Activated T-helper 1 cell treated with anti-CD3 and anti-CD28 coated beads, Interleukin-12 subunit alpha, Interleukin-12 subunit beta, Interleukin-2, Interleukin-4 antibody, amounts not matched to agents 30 ng/mL and 10 ng/mL and 1 ng/mL, durations not matched to agents 14 hours and 24 hours and 36 hours (primary cell): Measurements from ENCODE around the gene ZNF581. TPM values are rescaled to one million over a fixed set of nuclear protein-coding genes. Genes with fewer than 3 reads are reported as not detected.

Experiments used
- DNase-seq: peaks from one replicate; pipeline ENCODE4 v3.0.0; 2021; ENCODE audit warnings: low spot score
- H3K27ac Mint-ChIP-seq: one replicate; pipeline ENCODE4 v1.8.0; 2021; ENCODE audit warnings: mild to moderate bottlenecking, mixed read lengths
- H3K27me3 Mint-ChIP-seq: one replicate; pipeline ENCODE4 v1.8.0; 2022; ENCODE audit warnings: mild to moderate bottlenecking, moderate library complexity, mixed read lengths; ENCODE audit not compliant: insufficient read depth
- H3K36me3 Mint-ChIP-seq: one replicate; pipeline ENCODE4 v1.8.0; 2021; ENCODE audit warnings: low read depth, mixed read lengths
- H3K4me1 Mint-ChIP-seq: one replicate; pipeline ENCODE4 v1.8.0; 2021; ENCODE audit warnings: low read depth, mixed read lengths
- H3K4me3 Mint-ChIP-seq: one replicate; pipeline ENCODE4 v1.8.0; 2021; ENCODE audit warnings: mild to moderate bottlenecking, moderate library complexity, mixed read lengths
- H3K9me3 Mint-ChIP-seq: one replicate; pipeline ENCODE4 v1.8.0; 2021; ENCODE audit warnings: mixed read lengths
- intact Hi-C: fragments of 100-400 bp; cut with micrococcal nuclease; formaldehyde crosslinking; loops from one replicate; pipeline ENCODE4 v1.15.1; 2024
- total RNA-seq: library from RNA; stranded (reverse); gene quantifications from 2 replicates; pipeline ENCODE4 v1.2.3, GENCODE V29; 2022

Gene ZNF581, protein sequence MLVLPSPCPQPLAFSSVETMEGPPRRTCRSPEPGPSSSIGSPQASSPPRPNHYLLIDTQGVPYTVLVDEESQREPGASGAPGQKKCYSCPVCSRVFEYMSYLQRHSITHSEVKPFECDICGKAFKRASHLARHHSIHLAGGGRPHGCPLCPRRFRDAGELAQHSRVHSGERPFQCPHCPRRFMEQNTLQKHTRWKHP
- total RNA-seq: 35.6 and 36.4 TPM in 2 replicates

GRCh38 chr19:55643003-55643886, at the start of gene ZNF581:
ZNF581 (plus strand) TSS chr19:55643649; CDS start chr19:55644572, 923 bp downstream.
- Mint-ChIP-seq H3K36me3 (peaks cover 33% of the 10 kb centered on the region), H3K4me1 (peaks cover 43% of the 10 kb centered on the region), H3K4me3 (peak within 1 kb of the TSS; percentile 100)

GRCh38 chr19:55594996-55595545, 48.4 kb upstream of the ZNF581 start:
- Mint-ChIP-seq H3K4me1 (peaks cover 7% of the 10 kb centered on the region), H3K27ac (no peak overlapping the region), H3K36me3 (peaks cover 35% of the 10 kb centered on the region), H3K4me3 (no peak overlapping the region), H3K9me3 (no peaks in the 10 kb centered on the region), H3K27me3 (no peaks in the 10 kb centered on the region)
- DNase-seq: no peak
- intact Hi-C loops: loop anchor here (5.0 kb wide), 1 partner anchor 1728 kb away; the partner anchor contains the start of gene MYADM

More at GRCh38 chr19:55643003-55643886, at the start of gene ZNF581:
- Mint-ChIP-seq H3K9me3 (no peaks in the 10 kb centered on the region), H3K27ac (peak within 1 kb of the TSS; percentile 99), H3K27me3 (no peaks in the 10 kb centered on the region)
- intact Hi-C loops: loop anchor here (1.0 to 10.0 kb wide), 9 partner anchors 8 to 1178 kb away; partner anchors contain the start of genes EPN1, KMT5C, LENG9 and PPP6R1
- peak; percentile 77 for DNase-seq

DNA sequence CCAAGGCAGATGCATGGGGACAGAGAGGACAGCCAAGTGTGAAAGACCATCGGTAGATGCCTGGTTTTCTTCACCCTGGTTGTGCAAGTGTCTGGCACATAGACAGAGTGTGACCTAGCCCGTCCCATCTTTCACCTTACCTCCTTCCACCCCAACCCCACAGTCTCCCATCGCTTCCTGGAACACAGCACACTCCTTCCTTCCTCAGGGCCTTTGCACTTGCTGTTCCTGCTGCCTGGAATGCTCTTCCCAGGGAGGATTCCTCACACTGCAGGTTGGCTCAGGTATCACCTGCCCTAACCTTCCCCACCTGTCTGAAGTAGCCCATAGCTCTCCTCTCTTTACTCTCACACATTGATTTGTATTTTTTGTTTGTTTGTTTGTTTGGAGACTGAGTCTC, 47.1 kb upstream of the ZNF581 start:
- Mint-ChIP-seq H3K36me3 (peaks cover 33% of the 10 kb centered on the region), H3K4me3 (no peak overlapping the region), H3K27me3 (no peaks in the 10 kb centered on the region), H3K4me1 (peaks cover 11% of the 10 kb centered on the region), H3K27ac (peak overlapping the region; percentile 38), H3K9me3 (no peaks in the 10 kb centered on the region)
- no peak for DNase-seq
- intact Hi-C loops: loop anchor here (5.0 kb wide), 1 partner anchor 1729 kb away; the partner anchor contains the start of gene MYADM

DNA sequence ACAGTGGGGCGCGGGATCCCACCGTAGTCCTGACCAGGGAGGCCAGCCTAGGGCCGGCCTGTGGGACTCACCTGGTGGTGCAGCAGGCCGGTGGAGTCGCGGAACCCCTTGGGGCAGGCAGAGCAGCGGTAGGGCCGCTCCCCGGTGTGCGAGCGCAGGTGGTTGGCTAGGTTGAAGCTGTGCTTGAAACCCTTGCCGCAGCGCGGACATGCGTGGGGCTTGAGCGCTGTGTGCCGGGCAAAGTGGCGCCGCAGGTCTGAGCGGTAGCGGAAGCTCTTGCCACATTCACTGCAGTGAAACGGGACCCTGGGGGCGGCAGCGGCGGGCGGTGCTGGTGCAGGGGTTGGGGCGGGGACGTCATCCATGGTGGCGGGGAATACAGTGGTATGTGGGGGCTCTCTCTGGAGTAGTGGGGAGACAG, 45.9 kb upstream of the ZNF581 start:
- H3K36me3 Mint-ChIP-seq: peaks cover 29% of the 10 kb centered on the region
- no peak overlapping the region for H3K27ac Mint-ChIP-seq
- H3K27me3 Mint-ChIP-seq: no peaks in the 10 kb centered on the region
- DNase-seq: no peak
- intact Hi-C loops: loop anchor here (5.0 kb wide), 1 partner anchor 1730 kb away; the partner anchor contains the start of gene MYADM
- no peak overlapping the region for H3K4me3 Mint-ChIP-seq
- peaks cover 17% of the 10 kb centered on the region for H3K4me1 Mint-ChIP-seq
- H3K9me3 Mint-ChIP-seq: no peaks in the 10 kb centered on the region

GRCh38 chr19:55598034-55598433, 45.4 kb upstream of the ZNF581 start:
- intact Hi-C loops: loop anchor here (5.0 kb wide), 1 partner anchor 1731 kb away; the partner anchor contains the start of gene MYADM
- no peaks in the 10 kb centered on the region for H3K9me3 Mint-ChIP-seq

DNA sequence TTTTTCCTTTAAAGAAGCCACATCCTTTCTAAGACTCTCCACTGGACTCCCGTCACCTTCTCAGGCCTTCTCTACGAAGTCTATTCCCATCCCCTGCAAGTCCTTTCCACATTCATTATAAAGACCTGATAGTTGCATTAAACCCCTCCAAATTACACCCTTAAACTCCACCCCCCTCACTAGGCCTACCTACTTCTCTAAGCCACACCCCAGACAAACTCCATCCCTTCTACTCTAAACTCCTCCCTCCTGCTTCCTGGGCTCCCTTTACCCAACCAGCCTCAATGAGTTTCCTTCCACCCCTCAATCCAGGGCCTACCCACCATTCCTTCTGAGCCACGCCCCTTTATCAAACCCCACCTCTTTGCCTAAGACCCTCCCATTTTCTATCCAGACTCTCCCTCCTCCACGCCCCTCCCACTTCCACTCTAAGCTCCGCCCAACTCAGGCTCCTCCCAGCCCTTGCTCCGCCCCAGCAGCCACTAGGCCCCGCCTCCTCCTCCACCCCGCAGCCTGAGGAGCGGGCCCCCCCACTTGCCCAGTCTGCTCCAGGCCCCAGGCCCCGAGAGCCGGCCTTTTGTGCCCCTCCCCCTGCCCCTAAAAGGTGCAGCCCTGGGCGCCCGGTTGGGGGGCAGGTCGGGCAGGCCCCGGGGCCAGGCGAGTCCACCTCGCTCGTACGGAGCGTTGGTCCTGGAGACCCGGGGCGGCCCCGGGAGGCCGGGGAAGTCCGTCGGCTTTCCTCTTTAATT, 44.6 kb upstream of the ZNF581 start:
- H3K27me3 Mint-ChIP-seq: no peaks in the 10 kb centered on the region
- peak; percentile 94 for DNase-seq
- no peaks in the 10 kb centered on the region for H3K9me3 Mint-ChIP-seq
- H3K36me3 Mint-ChIP-seq: peaks cover 34% of the 10 kb centered on the region
- peaks cover 24% of the 10 kb centered on the region for H3K4me1 Mint-ChIP-seq
- intact Hi-C loops: loop anchor here (1.0 to 5.0 kb wide), 15 partner anchors 12 to 1732 kb away; partner anchors contain the start of genes HSPBP1, ISOC2, KMT5C and MYADM
- H3K27ac Mint-ChIP-seq: peak overlapping the region; percentile 98
- H3K4me3 Mint-ChIP-seq: peak overlapping the region; percentile 93

More at GRCh38 chr19:55598034-55598433, 45.4 kb upstream of the ZNF581 start:
- peaks cover 29% of the 10 kb centered on the region for H3K36me3 Mint-ChIP-seq
- no peak overlapping the region for H3K4me3 Mint-ChIP-seq
- no peak for DNase-seq
- H3K27me3 Mint-ChIP-seq: no peaks in the 10 kb centered on the region
- H3K27ac Mint-ChIP-seq: peak overlapping the region; percentile 5
- H3K4me1 Mint-ChIP-seq: peaks cover 17% of the 10 kb centered on the region

DNA sequence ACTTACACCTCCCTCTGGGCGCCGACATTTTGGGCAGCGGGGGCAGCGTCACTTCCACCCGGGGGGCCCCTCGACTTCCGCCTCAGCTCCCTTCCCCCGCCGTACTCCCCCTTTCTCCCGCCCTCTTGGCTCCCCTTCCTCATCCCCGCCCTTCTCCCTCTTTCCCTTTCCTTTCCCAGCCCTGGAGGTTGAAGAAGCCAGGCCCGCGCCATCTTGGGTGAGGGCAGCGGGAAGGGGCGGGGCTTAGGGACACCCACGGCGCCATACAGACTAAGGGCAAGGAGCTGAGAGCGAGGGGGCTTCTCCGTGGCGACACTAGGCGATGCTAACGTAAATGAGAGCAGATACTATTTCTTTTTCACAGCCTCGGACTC, 44.0 kb upstream of the ZNF581 start, which contains the start of gene FIZ1:
TSS of gene FIZ1 (minus strand) at position 50 of the 374 bp plus-strand sequence. CDS start 1,652 bp downstream, outside the sequence.
- Mint-ChIP-seq H3K27me3 (no peaks in the 10 kb centered on the region), H3K4me1 (peaks cover 26% of the 10 kb centered on the region), H3K27ac (peak within 1 kb of the TSS; percentile 98), H3K4me3 (peak within 1 kb of the TSS; percentile 93), H3K9me3 (no peaks in the 10 kb centered on the region), H3K36me3 (peaks cover 34% of the 10 kb centered on the region)
- DNase-seq: peak; percentile 95
- intact Hi-C loops: loop anchor here (1.0 to 5.0 kb wide), 15 partner anchors 12 to 1732 kb away; partner anchors contain the start of genes HSPBP1, ISOC2, KMT5C and MYADM

DNA sequence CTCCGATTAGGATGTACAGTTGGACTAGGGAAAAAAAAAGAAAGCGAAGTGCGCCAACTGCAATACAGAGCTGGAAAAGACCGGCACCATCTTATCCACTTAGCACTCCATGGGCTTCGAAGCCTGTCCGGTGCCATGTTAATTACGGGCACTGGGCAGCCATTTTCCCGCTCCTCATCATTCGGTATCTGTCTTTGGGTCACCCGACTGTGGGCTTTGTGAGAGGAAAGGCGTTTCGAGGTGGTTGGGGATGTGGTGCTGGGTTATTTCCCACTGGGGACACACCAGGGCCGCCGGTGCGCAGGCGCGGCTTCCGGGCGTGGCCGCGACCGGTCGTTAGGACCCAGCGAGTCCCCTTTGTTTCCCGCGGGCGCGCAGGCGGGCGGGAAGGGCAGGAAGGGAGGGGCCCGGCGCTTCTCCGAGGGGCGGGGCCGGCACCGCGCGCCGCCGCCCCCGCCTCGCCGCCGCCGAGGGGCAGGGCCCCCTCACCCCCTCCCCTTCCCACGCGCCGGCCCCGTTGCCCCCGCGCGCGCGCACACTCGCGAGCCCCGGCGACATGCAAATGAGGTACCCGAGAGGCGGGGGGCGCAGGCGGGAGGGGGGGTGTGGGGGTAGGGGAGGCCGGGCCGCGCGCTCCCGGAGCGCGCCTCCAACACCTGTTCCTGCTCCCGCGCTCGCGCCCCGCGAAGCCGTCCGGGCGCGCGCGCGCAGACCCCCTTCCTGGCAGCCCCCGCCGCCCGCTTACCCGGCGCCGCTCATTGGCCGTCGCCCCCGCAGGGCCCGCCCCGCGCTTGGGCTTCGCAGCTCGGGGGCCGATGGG, 43.4 kb upstream of the ZNF581 start, which contains the start of gene ZNF524:
TSS of gene ZNF524 (plus strand) at position 447 of the 820 bp plus-strand sequence. CDS start 1,825 bp downstream, outside the sequence.
- Mint-ChIP-seq H3K27me3 (no peaks in the 10 kb centered on the region), H3K27ac (peak within 1 kb of the TSS; percentile 98), H3K36me3 (peaks cover 29% of the 10 kb centered on the region), H3K4me1 (peaks cover 31% of the 10 kb centered on the region), H3K9me3 (no peaks in the 10 kb centered on the region), H3K4me3 (peak within 1 kb of the TSS; percentile 93)
- peak; percentile 84 for DNase-seq
- intact Hi-C loops: loop anchor here (1.0 to 5.0 kb wide), 15 partner anchors 13 to 1733 kb away; partner anchors contain the start of genes HSPBP1, ISOC2, KMT5C and MYADM

- H3K4me3 Mint-ChIP-seq: peak overlapping the region; percentile 91
- H3K27me3 Mint-ChIP-seq: no peaks in the 10 kb centered on the region
- H3K36me3 Mint-ChIP-seq: peaks cover 23% of the 10 kb centered on the region
- intact Hi-C loops: no loop called here
- H3K27ac Mint-ChIP-seq: peak overlapping the region; percentile 90
- DNase-seq: no peak
- peaks cover 31% of the 10 kb centered on the region for H3K4me1 Mint-ChIP-seq
- H3K9me3 Mint-ChIP-seq: no peaks in the 10 kb centered on the region
Observed at GRCh38 chr19:55600662-55601028, 42.8 kb upstream of the ZNF581 start.

GRCh38 chr19:55601084-55601483, 42.4 kb upstream of the ZNF581 start:
- intact Hi-C loops: no loop called here
- peak overlapping the region; percentile 91 for H3K4me3 Mint-ChIP-seq
- peaks cover 34% of the 10 kb centered on the region for H3K4me1 Mint-ChIP-seq
- H3K9me3 Mint-ChIP-seq: no peaks in the 10 kb centered on the region
- H3K27ac Mint-ChIP-seq: peak overlapping the region; percentile 90
- DNase-seq: no peak
- H3K36me3 Mint-ChIP-seq: peaks cover 18% of the 10 kb centered on the region
- no peaks in the 10 kb centered on the region for H3K27me3 Mint-ChIP-seq
